ENCODE measurements around the gene ALG1L2. TPM values are rescaled to one million over a fixed set of nuclear protein-coding genes. Genes with fewer than 3 reads are reported as not detected.
"Not testable (repeated sequence)": the region's sequence is repeated elsewhere in the genome, so short reads cannot be mapped to it uniquely, and the experiment has no call there.

ALG1L2 gene
- total RNA-seq, 1 donor from 2014 or later, result not detected

DNA sequence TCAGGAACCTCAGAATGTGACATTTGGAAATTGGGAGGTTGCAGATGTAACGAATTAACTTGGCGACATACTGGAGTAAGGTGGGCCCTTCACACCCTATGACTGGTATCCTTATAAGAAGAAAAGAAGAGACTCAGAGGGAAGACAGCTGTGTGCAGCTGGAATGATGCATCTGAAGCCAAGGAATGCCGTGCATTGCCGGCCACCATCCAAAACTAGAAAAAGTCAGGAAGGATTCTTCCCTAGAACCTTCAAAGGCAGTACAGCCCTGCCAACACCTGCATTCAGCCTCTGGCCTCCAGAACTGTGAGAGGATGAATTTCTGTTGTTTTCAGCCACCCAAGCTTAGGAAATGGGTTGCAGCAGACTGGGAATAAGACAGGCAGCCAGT lies 23.4 kb upstream of the ALG1L2 start:
- H3K36me3 ChIP-seq; H3K27me3 ChIP-seq; H3K9me3 ChIP-seq; intact Hi-C loops (cut with DNase I); H3K4me3 ChIP-seq; H3K4me1 ChIP-seq; H3K27ac ChIP-seq; DNase-seq (ENCODE audit: extremely low spot score in 2 of 2): not testable (repeated sequence)

DNA sequence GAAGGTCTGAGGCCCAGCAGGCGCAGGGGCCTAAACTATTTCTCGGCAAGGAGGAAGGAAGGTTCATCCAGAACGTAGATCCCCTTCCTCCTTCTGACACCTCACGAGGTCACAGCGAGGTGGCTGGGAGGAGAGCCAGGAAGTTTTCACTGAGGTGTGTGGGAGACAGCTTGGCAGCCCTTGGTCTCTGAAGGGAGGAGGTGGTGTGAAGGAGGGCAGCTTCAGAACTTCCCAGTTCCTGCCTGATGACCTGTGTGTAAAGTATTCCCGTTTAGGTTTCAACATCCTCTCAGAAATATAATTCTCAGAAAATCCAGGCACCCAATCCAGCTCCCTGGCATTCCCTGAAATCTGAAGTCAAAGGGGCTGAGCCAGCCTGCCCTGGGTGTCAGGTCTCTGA lies 22.9 kb upstream of the ALG1L2 start:
- H3K4me1 ChIP-seq; H3K36me3 ChIP-seq; DNase-seq (ENCODE audit: extremely low spot score in 2 of 2); H3K9me3 ChIP-seq; intact Hi-C loops (cut with DNase I); H3K27ac ChIP-seq; H3K4me3 ChIP-seq; H3K27me3 ChIP-seq: not testable (repeated sequence)
- peak in 1 of 2 donors; percentile 16 for TF ChIP-seq POLR2AphosphoS5 (IDR thresholded peaks at IDR 0.05; ENCODE audit: insufficient read depth in 1 of 2, low read depth in 1 of 2)

DNA sequence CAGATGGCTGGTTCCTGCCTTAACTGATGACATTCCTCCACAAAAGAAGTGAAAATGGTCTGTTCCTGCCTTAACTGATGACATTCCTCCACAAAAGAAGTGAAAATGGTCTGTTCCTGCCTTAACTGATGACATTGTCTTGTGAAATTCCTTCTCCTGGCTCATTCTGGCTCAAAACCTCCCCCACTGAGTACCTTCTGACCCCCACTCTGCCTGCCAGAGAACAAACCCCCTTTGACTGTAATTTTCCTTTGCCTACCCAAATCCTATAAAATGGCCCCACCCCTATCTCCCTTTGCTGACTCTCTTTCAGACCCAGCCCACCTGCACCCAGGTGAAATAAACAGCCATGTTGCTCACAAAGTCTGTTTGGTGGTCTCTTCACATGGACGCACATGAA lies 22.5 kb upstream of the ALG1L2 start:
- intact Hi-C loops (cut with DNase I); H3K4me1 ChIP-seq; H3K27me3 ChIP-seq; H3K27ac ChIP-seq; H3K4me3 ChIP-seq; H3K9me3 ChIP-seq; DNase-seq (ENCODE audit: extremely low spot score in 2 of 2); H3K36me3 ChIP-seq: not testable (repeated sequence)

DNA sequence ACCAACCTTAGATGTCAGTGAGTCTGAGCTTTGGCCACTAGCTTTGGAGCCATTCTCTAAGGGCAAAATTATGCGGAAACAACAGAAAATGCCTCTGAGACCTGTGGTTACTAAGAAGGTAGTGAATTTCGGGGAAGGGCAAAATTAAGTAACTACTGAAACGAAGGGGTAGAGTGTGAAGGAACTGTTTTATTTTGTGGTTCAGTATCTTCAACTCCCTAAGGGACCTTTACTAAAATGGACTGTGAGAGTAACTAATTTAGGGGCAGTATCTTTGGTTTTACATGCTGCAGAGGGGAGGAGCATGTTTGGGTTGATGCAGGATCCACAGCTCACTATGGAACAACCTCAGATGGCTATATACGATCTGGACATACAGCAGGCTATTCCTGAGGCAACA lies 8.0 kb upstream of the ALG1L2 start:
- no peaks in the 10 kb centered on the region for H3K27me3 ChIP-seq
- intact Hi-C loops (cut with DNase I), result no loop called here
- TF ChIP-seq POLR2AphosphoS5 (IDR thresholded peaks at IDR 0.05; ENCODE audit: insufficient read depth in 1 of 2, low read depth in 1 of 2) (no peak), CTCF (IDR thresholded peaks at IDR 0.05) (no peak), POLR2A (IDR thresholded peaks at IDR 0.05) (no peak)
- DNase-seq (ENCODE audit: extremely low spot score in 2 of 2), result no peak
- H3K4me1 ChIP-seq, result no peaks in the 10 kb centered on the region
- H3K27ac ChIP-seq, result no peak overlapping the region
- H3K36me3 ChIP-seq, result no peaks in the 10 kb centered on the region
- no peaks in the 10 kb centered on the region for H3K9me3 ChIP-seq
- H3K4me3 ChIP-seq, result no peak overlapping the region

DNA sequence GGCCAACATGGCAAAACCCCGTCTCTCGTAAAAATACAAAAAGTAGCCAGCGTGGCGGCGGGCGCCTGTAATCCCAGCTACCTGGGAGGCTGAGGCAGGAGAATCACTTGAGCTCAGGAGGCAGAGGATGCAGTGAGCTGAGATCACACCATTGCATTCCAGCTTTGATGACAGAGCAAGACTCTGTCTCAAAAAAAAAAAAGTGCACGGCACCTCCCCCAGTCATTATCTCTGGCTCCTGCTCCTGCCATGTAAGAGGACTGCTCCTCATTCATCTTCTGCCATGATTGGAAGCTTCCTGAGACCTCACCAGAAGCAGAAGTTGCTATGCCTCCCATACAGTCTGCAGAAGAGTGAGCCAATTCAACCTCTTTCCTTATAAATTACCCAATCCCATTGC lies 4.0 kb upstream of the ALG1L2 start:
- DNase-seq (ENCODE audit: extremely low spot score in 2 of 2), result no peak
- H3K36me3 ChIP-seq, result no peaks in the 10 kb centered on the region
- no peak overlapping the region for H3K4me3 ChIP-seq
- no peaks in the 10 kb centered on the region for H3K9me3 ChIP-seq
- no peak overlapping the region for H3K27ac ChIP-seq
- no peaks in the 10 kb centered on the region for H3K27me3 ChIP-seq
- intact Hi-C loops (cut with DNase I), result no loop called here
- no peaks in the 10 kb centered on the region for H3K4me1 ChIP-seq
- TF ChIP-seq POLR2A (IDR thresholded peaks at IDR 0.05) (no peak), CTCF (IDR thresholded peaks at IDR 0.05) (no peak), POLR2AphosphoS5 (IDR thresholded peaks at IDR 0.05; ENCODE audit: insufficient read depth in 1 of 2, low read depth in 1 of 2) (no peak)

- intact Hi-C loops (cut with DNase I); H3K27ac ChIP-seq; H3K4me1 ChIP-seq; H3K27me3 ChIP-seq; H3K4me3 ChIP-seq; DNase-seq (ENCODE audit: extremely low spot score in 2 of 2); H3K9me3 ChIP-seq; H3K36me3 ChIP-seq: not testable (repeated sequence)
These were observed 1.9 kb downstream of the ALG1L2 start for GRCh38 chr3:130083363-130084090.

DNA sequence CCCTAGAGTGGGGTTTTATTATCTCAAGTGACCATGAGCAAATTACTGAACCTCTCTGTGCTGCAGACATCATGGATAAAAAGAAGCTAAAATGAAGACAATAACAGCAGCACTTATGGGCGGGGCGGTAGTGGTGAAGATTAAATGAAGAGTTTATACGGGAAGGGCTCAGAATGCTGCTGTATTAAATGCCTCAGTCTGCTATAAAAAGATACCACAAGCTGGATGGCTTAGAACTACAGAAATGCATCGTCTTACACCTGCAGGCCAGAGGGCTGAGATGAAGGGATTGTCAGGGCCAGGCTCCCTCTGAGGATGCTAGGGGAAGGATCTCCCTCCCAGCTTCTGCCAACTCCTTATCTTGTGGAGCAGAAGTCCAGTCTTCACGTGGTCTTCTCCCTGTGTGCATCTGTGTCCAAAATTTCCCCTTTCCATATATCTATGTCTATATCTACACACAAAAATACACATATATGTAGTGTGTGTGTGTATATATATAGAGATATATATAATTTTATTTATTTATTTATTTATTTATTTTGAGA lies 2.9 kb downstream of the ALG1L2 start:
- no peak for TF ChIP-seq CTCF (IDR thresholded peaks at IDR 0.05)
- no peak for TF ChIP-seq POLR2A (IDR thresholded peaks at IDR 0.05)
- TF ChIP-seq POLR2AphosphoS5 (IDR thresholded peaks at IDR 0.05; ENCODE audit: insufficient read depth in 1 of 2, low read depth in 1 of 2), result no peak
- no peaks in the 10 kb centered on the region for H3K27me3 ChIP-seq
- H3K27ac ChIP-seq, result no peak overlapping the region
- H3K4me1 ChIP-seq, result no peaks in the 10 kb centered on the region
- H3K36me3 ChIP-seq, result no peaks in the 10 kb centered on the region
- no peak overlapping the region for H3K4me3 ChIP-seq
- intact Hi-C loops (cut with DNase I), result no loop called here
- no peaks in the 10 kb centered on the region for H3K9me3 ChIP-seq
- DNase-seq (ENCODE audit: extremely low spot score in 2 of 2), result no peak

Data from vagina (tissue), 2 donors.